A673 (cell line): Measurements from ENCODE around the gene PUDP. TPM values are rescaled to one million over a fixed set of nuclear protein-coding genes. Genes with fewer than 3 reads are reported as not detected.

ENCODE experiments used
- BruUV-seq: library from RNA; stranded (reverse); fragments of 400-500 nt; replicated peaks from 2 replicates; lab custom pipeline; 2021; lab: Mats Ljungman, UMichigan
- CTCF ChIA-PET: fragments of 300-600 bp; sonication (Branson Sonifier 250); formaldehyde crosslinking; loops from one replicate; lab custom pipeline; 2022; ENCODE audit warnings: antibody characterized with exemption; lab: Charles Lee
- POLR2A ChIA-PET: fragments of 300-600 bp; sonication (Branson Sonifier 250); formaldehyde crosslinking; loops from one replicate; lab custom pipeline; 2022; ENCODE audit warnings: antibody characterized with exemption; ENCODE audit not compliant: low non-redundant PET; lab: Charles Lee
- DNase-seq: peaks from one replicate; pipeline ENCODE4 v3.0.0-alpha.2; 2015; ENCODE audit warnings: low spot score
- H3K27ac ChIP-seq: fragments of 200-600 bp; sonication (generic); 2 replicates; pipeline ENCODE4 v1.5.1; 2016; ENCODE audit warnings: mixed run types, low read depth, mild to moderate bottlenecking, mixed read lengths, antibody characterized with exemption, low read length; ENCODE audit not compliant: poor library complexity, severe bottlenecking
- H3K27me3 ChIP-seq: fragments of 200-600 bp; sonication (generic); replicated peaks from 2 replicates; pipeline ENCODE4 v1.6.1; 2017; ENCODE audit warnings: mixed run types, low read depth, mild to moderate bottlenecking, mixed read lengths, antibody characterized with exemption, low read length; ENCODE audit not compliant: insufficient read depth, poor library complexity
- H3K36me3 ChIP-seq: fragments of 200-600 bp; sonication (generic); 2 replicates; pipeline ENCODE4 v1.6.1; 2016; ENCODE audit warnings: mixed run types, mild to moderate bottlenecking, mixed read lengths, antibody characterized with exemption, low read length; ENCODE audit not compliant: insufficient read depth, poor library complexity, severe bottlenecking
- H3K4me1 ChIP-seq: fragments of 200-600 bp; sonication (generic); 2 replicates; pipeline ENCODE4 v1.6.1; 2017; ENCODE audit warnings: mixed run types, mild to moderate bottlenecking, mixed read lengths, antibody characterized with exemption, low read length; ENCODE audit not compliant: insufficient read depth, poor library complexity, severe bottlenecking
- H3K4me3 ChIP-seq: fragments of 200-600 bp; sonication (generic); 2 replicates; pipeline ENCODE4 v1.5.1; 2016; ENCODE audit warnings: low read depth, mixed run types, mild to moderate bottlenecking, mixed read lengths, low read length; ENCODE audit not compliant: poor library complexity, severe bottlenecking
- H3K9me3 ChIP-seq: fragments of 200-600 bp; sonication (generic); 2 replicates; pipeline ENCODE4 v1.6.1; 2016; ENCODE audit warnings: mixed run types, low read depth, mild to moderate bottlenecking, mixed read lengths, antibody characterized with exemption, low read length; ENCODE audit not compliant: poor library complexity, severe bottlenecking
- EZH2 ChIP-seq: fragments of 200-600 bp; sonication (generic); IDR thresholded peaks from 2 replicates; pipeline ENCODE4 v1.6.1; 2017; ENCODE audit warnings: borderline replicate concordance, low read depth, mild to moderate bottlenecking, mixed read lengths, antibody characterized with exemption, low read length; ENCODE audit not compliant: poor library complexity, severe bottlenecking
- intact Hi-C: fragments of 100-400 bp; cut with micrococcal nuclease; formaldehyde crosslinking; loops from one replicate; pipeline ENCODE4 v1.10.0; 2022; ENCODE audit not compliant: unreplicated experiment
- total RNA-seq: library from RNA; stranded (reverse); gene quantifications from 2 replicates; pipeline ENCODE4 v1.2.3, GENCODE V29; 2021
- TF ChIP-seq, protein P1 (sequence below): fragments of 300-800, 200-600 bp; sonication (generic); conservative IDR thresholded peaks from 2 replicates; pipeline ENCODE4 v1.5.1; 2017; ENCODE audit warnings: low read depth, mild to moderate bottlenecking, antibody characterized with exemption, low read length, moderate library complexity, mixed read lengths

Gene PUDP
- total RNA-seq, 1 experiment from 2014 or later = 17.6 TPM

GRCh38 chrX:7146703-7147412 is 1.1 kb downstream of the PUDP start:
- Histone ChIP-seq H3K4me3 (peak overlapping the region; percentile 61), H3K36me3 (no peaks in the 10 kb centered on the region), H3K27ac (no peak overlapping the region), H3K9me3 (no peaks in the 10 kb centered on the region), H3K27me3 (no peaks in the 10 kb centered on the region), H3K4me1 (no peaks in the 10 kb centered on the region)
- DNase-seq = no peak
- ChIA-PET POLR2A (interaction anchor here (0.7 kb wide), 1 partner anchor 106 kb away, joined by 17 read pairs; no protein-coding TSS in a partner anchor), CTCF (no interaction called here)
- no peak for TF ChIP-seq EZH2
- TF ChIP-seq, protein P1, sequence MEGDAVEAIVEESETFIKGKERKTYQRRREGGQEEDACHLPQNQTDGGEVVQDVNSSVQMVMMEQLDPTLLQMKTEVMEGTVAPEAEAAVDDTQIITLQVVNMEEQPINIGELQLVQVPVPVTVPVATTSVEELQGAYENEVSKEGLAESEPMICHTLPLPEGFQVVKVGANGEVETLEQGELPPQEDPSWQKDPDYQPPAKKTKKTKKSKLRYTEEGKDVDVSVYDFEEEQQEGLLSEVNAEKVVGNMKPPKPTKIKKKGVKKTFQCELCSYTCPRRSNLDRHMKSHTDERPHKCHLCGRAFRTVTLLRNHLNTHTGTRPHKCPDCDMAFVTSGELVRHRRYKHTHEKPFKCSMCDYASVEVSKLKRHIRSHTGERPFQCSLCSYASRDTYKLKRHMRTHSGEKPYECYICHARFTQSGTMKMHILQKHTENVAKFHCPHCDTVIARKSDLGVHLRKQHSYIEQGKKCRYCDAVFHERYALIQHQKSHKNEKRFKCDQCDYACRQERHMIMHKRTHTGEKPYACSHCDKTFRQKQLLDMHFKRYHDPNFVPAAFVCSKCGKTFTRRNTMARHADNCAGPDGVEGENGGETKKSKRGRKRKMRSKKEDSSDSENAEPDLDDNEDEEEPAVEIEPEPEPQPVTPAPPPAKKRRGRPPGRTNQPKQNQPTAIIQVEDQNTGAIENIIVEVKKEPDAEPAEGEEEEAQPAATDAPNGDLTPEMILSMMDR = no peak
- no TSS peak for BruUV-seq
- intact Hi-C loops = no loop called here

DNA sequence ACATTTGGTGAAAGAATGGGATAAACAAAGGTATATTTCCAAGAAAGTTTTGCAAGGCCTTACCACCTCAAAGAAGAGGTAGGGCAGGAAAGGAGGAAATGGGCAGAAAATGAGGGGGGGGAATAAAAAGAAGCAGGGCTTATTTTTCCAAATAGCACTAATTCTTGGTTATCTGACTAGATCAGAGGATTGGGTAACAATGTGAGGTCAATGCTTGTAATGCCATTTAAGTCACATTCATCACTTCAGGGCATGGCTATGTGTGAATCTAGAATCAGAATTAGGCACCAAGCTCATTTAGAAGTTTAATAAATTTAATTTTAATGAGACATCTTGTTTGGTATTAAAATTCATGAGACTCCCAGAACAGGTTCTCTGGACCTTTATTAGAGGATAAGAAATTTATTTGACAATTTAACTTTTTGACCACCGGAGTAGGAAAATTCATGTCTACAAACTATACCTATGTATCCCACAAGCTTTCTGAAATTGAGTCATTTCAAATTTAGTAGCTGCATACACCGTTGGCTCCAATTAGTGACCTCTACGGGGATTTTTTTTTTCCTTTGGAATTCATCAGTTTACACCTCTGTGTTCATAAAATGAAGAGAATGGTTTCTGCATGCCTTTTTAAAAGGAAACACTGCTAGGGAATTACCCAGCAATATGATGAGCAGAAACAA is 1.8 kb downstream of the PUDP start:
- Histone ChIP-seq H3K4me1 (no peaks in the 10 kb centered on the region), H3K9me3 (no peaks in the 10 kb centered on the region), H3K36me3 (no peaks in the 10 kb centered on the region), H3K27ac (no peak overlapping the region), H3K27me3 (no peaks in the 10 kb centered on the region), H3K4me3 (no peak overlapping the region)
- intact Hi-C loops = no loop called here
- no peak for DNase-seq
- TF ChIP-seq, protein P1 = no peak
- no peak for TF ChIP-seq EZH2
- ChIA-PET POLR2A (interaction anchor here (0.7 kb wide), 1 partner anchor 105 kb away, joined by 17 read pairs; no protein-coding TSS in a partner anchor), CTCF (no interaction called here)
- TSS peak; percentile 35 for BruUV-seq

DNA sequence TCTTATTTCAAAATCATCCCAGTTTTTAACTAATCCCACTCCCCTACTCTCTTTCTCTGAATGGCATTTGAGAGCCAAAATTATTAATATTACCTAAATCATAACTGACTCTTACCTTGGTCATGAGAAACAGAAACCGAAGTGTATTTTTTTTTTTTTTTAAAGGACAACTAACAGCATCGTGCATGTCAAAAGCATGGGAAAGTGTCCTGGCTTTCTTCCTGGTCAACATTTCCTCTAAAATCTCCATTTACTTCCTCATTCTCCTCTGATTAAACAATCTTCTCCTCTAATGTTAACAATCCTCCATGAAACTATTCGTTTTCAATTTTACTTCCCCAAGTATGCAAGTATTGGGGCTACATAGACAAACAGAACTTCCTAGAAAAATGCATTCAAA is 2.5 kb downstream of the PUDP start:
- intact Hi-C loops = no loop called here
- Histone ChIP-seq H3K4me1 (no peaks in the 10 kb centered on the region), H3K36me3 (no peaks in the 10 kb centered on the region), H3K27me3 (no peaks in the 10 kb centered on the region), H3K27ac (no peak overlapping the region), H3K9me3 (no peaks in the 10 kb centered on the region), H3K4me3 (no peak overlapping the region)
- BruUV-seq = no TSS peak
- POLR2A ChIA-PET = no interaction called here
- DNase-seq = no peak
- no peak for TF ChIP-seq EZH2
- CTCF ChIA-PET = no interaction called here
